Stimulated activated naive CD4-positive, alpha-beta T cell (primary cell): Measurements from ENCODE around the gene MARVELD1.
"Not testable (repeated sequence)": the region's sequence is repeated elsewhere in the genome, so short reads cannot be mapped to it uniquely, and the experiment has no call there.

ENCODE experiments used
- DNase-seq, 6 experiments: peaks; one replicate each; lab custom pipeline; 2025; lab: John Stamatoyannopoulos, UW

Gene MARVELD1

GRCh38 chr10:97713339-97713825 lies at the start of gene MARVELD1:
TSS of gene MARVELD1 (plus strand) at chr10:97713730. CDS start at chr10:97713877, 147 bp downstream.
- DNase-seq = peak in 1 of 6 experiments; percentile 12

- DNase-seq = no peak
These were observed 49.2 kb upstream of the MARVELD1 start for GRCh38 chr10:97664282-97664850.

GRCh38 chr10:97666992-97667391 lies 46.5 kb upstream of the MARVELD1 start:
- no peak for DNase-seq

- no peak for DNase-seq
These were observed 46.1 kb upstream of the MARVELD1 start for GRCh38 chr10:97667463-97667862.

- DNase-seq = no peak
These were observed 44.0 kb upstream of the MARVELD1 start for GRCh38 chr10:97669571-97669970.

- no peak for DNase-seq
These were observed 39.6 kb upstream of the MARVELD1 start for GRCh38 chr10:97673736-97674525.

GRCh38 chr10:97675222-97675621 lies 38.3 kb upstream of the MARVELD1 start:
- DNase-seq = no peak

- peak; percentile 21 to 60 (median 44) for DNase-seq
These were observed 36.6 kb upstream of the MARVELD1 start for GRCh38 chr10:97676770-97677581.

GRCh38 chr10:97679594-97679993 lies 33.9 kb upstream of the MARVELD1 start:
- no peak for DNase-seq

GRCh38 chr10:97682042-97682441 lies 31.5 kb upstream of the MARVELD1 start:
- DNase-seq = no peak

GRCh38 chr10:97683556-97684367 lies 29.8 kb upstream of the MARVELD1 start:
- DNase-seq = no peak

GRCh38 chr10:97684368-97684713 lies 29.2 kb upstream of the MARVELD1 start:
- DNase-seq = not testable (repeated sequence)

- DNase-seq = no peak
These were observed 28.6 kb upstream of the MARVELD1 start for GRCh38 chr10:97684866-97685394.

- no peak for DNase-seq
These were observed 28.1 kb upstream of the MARVELD1 start for GRCh38 chr10:97685395-97685958.

- DNase-seq = peak in 1 of 6 experiments; percentile 30
These were observed 27.1 kb upstream of the MARVELD1 start for GRCh38 chr10:97686301-97686961.

- DNase-seq = peak; percentile 93 to 96 (median 95)
These were observed 26.4 kb upstream of the MARVELD1 start, which contains the start of gene AVPI1 for GRCh38 chr10:97686962-97687784. TSS of gene AVPI1 (minus strand) at chr10:97687241. CDS start at chr10:97679905, 7,336 bp downstream.

- no peak for DNase-seq
These were observed 25.4 kb upstream of the MARVELD1 start for GRCh38 chr10:97687785-97688781.

GRCh38 chr10:97689559-97690020 lies 23.9 kb upstream of the MARVELD1 start:
- DNase-seq = no peak
